GDM1 (cell line): ENCODE data around the gene RAB33B.
"Not testable (repeated sequence)": the region's sequence is repeated elsewhere in the genome, so short reads cannot be mapped to it uniquely, and the experiment has no call there.

ENCODE experiments used
- DNase-seq: peaks from one replicate; lab custom pipeline; 2025; lab: John Stamatoyannopoulos, UW

The RAB33B gene

DNA sequence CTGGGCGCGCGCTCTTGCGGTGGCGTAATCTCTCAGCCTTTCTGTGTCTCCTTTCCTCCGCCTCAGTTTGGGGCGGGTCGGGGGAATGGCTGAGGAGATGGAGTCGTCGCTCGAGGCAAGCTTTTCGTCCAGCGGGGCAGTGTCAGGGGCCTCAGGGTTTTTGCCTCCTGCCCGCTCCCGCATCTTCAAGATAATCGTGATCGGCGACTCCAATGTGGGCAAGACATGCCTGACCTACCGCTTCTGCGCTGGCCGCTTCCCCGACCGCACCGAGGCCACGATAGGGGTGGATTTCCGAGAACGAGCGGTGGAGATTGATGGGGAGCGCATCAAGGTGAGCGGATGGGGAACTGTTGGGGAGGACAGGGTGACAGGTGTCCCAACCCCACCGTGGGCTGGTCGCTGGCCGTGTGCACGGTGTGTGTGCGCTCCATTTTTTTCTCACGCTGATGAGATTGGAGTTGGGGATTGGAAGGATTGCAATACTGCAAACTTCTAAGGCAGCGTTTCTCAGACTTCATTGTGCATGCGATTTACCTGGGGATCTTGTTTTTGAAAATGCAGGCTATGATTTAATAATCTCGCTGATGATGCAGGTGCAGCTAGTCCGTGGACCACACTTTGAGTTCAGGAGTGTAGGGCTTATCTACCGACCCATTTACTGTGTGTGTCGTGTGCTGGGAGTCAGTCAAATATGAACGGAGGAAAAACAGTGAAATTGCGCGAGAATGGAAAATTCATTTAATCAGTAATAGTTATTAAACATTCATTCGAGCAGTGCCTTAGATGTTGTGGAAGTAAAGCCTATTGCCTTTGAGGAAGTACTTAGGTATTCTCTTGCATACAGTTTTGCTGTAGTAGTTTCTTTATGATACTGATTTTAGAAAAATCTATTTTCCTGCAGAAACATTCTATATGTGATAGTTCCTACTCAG lies at the start of gene RAB33B:
TSS of gene RAB33B (plus strand) at position 11 of the 935 bp plus-strand sequence. CDS start at position 86, 75 bp downstream.
- no peak for DNase-seq

DNA sequence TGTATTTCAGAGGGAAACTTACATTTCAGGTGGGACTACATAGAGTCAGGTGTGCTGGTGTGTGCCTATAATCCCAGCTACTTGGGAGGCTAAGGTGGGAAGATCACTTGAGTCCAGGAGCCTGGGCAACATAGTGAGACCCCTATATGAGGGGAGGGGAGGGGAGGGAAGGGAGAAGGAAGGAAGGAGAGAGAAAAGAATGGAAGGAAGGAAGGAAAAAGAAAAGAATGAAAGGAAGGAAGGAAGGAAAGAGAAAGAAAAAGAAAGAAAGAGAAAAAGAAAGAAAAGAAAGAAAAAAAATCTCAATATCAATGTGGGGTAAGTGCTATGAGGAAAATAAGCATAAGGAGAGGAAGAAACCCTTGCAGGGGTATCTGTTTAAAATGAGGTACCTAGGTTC lies 43.6 kb upstream of the RAB33B start:
- no peak for DNase-seq

DNA sequence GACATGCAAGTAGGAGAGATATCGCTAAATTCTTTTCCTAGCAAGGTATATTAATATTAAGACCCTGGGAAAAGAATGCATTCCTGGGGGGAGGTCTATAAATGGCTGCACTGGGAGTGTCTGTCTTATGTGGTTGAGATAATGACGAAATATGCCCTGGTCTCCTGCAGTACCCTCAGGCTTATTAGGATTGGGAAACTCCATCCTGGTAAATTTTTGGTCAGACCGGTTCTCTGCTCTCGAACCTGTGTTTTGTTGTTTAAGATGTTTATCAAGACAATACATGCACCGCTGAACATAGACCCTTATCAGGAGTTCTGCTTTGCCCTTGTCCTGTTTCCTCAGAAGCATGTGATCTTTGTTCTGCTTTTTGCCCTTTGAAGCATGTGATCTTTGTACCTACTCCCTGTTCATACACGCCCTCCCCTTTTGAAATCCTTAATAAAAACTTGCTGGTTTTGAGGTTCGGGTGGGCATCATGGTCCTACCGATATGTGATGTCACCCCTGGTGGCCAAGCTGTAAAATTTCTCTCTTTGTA lies 39.2 kb upstream of the RAB33B start:
- DNase-seq, result not testable (repeated sequence)

DNA sequence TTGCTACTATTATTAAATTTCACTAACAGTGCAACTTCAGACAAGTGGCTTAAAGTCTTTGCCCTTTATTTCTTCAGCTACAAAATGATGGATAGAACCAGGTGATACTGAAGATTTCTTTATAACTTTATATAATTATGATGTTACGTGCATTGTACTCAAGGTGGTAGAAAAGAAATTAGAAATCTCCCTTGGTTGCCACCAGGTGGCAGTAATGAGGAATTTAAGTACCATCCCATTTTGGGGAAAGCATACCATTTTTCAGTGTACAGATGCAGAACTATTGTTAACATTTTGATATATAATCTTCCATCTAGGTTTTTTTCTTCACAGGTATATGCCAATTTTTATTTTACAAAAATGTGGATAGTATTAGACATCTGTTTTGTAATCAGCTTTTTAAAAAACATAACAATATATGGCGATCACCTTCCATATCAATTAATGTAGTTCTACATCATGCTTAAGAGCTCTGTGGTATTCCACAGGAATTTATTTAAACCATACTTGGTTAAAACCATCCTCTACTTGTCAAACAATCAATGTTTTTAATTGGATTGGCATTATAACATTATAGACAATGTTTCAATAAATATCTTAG lies 37.7 kb upstream of the RAB33B start:
- DNase-seq, result no peak

DNA sequence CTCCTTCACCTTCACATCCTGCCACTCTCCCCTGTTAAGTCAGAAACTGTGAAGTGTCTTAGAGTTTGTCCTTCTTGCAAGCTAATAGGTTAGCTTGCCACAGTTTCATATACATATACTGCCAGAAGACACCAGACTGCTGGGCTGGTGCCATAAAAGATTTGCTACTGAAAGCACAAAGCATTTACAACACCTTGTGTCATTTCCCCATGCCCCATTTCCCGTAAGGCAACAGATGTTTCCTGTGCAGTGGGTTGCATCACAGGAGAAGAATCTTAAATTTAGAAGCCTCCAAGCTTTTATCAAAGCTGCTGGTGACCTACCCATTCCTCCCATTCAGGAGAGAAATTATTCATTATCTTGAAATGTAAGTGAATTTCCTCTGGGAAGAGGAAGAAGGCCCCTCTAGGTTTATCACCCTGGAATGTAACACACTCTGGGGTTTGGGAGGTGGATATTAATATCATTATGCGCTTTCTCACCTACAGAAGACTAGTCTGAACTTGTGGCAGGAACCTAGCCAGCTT lies 34.5 kb upstream of the RAB33B start:
- DNase-seq, result peak; percentile 82

DNA sequence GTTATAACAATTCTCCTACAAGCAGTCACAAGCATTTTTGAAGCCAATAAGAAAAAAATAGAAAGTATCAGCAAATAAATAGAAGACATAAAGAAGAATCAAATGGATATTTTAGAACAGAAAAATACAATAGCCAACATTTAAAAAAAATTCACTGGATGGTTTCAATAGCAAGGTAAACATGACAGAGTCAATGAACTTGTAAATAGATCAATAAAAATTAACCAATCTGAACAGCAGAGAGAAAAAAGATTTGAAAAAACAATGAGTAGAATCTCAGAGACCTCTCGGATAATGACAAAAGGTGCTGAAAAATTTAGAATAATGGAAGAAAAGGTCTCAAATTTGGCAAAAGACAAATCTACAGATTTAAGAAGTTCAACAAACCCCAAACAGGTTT lies 33.3 kb upstream of the RAB33B start:
- DNase-seq, result no peak

DNA sequence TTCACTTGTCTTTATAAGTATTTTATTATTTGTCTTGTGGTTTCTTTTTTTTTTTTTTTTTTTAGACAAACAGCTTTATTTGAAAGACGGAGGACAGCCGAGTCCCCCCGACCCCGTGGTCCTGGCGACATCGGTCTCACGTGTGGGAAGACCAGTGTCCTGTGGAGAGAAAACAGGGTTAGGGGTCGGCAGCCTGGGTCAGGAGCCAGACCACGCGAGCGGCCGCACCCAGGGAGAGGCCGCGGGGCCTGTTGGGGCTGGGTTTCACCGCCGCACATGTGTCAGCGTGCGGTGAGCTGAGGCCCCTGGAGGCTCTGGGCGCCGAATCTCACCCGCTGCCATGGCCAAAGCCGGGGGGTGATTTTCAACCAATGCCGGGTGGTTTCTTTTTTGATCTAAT lies 17.8 kb upstream of the RAB33B start:
- DNase-seq, result no peak

DNA sequence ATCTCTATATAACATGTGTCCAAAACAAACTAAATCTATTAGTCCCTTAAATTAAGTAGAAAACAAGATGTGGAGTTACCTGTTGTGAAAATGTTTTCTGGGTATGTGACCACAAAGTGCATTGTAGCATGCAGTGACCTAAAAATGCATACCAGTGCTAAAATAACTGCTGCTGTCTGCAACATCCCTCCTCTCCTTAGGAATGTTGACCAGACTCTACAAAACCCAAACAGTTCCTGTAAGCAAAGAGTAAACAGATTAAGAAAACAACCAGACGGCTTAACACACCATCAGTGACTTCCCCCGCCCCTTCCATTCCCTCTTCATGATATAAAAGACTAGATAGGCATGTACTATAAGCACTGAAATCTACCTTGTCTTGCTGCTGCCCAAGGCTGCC lies 15.8 kb upstream of the RAB33B start:
- no peak for DNase-seq

DNA sequence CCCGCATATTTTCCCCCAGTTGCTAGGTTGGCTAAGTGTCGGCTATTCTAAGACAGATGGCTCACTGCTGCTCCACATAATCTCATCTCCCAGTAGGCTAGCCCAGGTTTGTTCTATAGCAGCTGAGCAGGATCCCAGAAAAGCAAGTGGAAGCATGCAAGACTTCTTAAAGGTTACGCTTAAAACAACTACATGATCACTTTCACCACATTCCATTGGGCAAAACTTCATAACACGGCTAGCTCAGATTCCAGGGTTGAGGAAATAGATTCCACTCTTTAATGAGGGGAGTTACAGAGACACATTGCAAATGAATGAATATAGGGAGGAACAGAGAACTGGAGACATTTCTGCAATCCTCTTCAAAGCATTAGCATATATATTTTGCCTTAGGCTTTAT lies 12.9 kb upstream of the RAB33B start:
- no peak for DNase-seq

DNA sequence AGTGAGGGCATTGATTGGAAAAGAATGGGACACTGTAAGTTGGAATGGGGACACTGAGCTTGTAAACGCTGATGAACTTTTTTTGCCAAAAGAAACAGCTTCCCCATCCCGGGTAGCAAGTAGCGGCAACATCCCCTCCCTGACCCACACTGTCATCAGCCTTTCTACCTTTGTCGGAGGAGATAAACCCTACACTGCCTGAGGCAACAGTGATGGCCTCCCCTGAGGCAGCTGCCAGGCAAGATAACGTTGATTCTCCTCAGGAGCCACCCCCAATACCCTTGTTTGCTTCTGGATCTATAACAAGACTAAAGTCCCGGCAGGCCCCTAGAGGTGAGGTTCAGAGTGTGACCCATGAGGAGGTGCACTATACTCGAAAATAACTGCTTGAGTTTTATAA lies 10.3 kb upstream of the RAB33B start:
- no peak for DNase-seq

DNA sequence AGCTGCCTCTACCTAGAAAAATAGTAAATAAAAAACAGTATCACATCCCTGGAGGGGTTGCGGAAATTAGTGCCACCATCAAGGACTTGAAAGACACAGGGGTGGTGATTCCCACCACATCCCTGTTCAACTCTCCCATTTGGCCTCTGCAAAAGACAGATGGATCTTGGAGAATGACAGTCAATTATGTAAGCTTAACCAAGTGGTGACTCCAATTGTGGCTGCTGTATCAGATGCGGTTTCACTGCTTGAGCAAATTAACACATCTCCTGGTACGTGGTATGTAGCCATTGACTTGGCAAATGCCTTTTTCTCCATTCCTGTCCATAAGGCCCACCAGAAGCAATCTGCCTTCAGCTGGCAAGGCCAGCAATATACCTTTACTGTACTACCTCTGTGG lies 9.0 kb upstream of the RAB33B start:
- DNase-seq, result not testable (repeated sequence)

DNA sequence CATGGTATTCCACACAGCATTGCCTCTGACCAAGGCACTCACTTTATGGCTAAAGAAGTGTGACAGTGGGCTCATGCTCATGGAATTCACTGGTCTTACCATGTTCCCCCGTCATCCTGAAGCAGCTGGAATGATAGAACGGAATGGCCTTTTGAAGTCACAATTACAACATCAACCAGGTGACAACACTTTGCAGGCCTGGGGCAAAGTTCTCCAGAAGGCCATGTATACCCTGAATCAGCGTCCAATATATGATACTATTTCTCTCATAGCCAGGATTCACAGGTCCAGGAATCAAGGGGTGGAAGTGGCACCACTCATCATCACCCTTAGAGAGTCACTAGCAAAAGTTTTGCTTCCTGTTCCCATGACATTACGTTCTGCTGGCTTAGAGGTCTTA lies 6.8 kb upstream of the RAB33B start:
- not testable (repeated sequence) for DNase-seq

DNA sequence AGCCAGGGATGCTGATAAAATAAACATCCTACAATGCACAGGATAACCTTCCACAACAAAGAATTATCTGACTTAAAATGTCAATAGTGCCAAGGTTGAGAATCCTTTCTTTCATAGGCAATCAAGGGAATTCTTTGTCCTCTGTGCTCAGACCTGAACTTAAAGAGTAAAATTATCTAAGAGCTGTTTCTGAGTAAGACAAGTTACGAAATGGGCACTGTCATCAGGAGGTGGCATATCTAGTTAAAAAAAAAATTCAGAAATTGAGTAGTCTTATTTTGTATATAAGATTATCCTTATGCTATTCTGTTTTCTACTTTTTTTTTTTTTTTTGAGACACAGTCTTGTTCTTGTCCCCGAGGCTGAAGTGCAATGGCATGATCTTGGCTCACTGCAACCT lies 3.3 kb upstream of the RAB33B start:
- no peak for DNase-seq

DNA sequence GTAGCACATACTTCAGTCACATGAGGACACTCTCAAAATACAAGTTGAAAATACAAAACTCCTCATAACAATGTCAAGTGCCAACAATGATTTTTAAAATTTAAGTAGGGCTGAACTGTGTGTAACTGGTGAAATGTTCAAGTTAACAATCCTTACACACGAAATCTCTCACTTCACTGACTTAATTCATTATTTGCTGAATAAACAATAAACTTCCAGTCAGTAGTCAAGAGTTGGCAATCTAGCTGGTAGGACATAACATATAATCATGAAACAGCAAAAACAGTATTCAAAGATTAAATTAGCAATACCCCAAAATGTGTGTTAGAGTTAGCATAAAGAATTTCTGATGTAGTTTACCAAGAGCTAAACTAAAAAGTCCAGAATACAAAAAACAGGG lies 1.9 kb upstream of the RAB33B start:
- no peak for DNase-seq

DNA sequence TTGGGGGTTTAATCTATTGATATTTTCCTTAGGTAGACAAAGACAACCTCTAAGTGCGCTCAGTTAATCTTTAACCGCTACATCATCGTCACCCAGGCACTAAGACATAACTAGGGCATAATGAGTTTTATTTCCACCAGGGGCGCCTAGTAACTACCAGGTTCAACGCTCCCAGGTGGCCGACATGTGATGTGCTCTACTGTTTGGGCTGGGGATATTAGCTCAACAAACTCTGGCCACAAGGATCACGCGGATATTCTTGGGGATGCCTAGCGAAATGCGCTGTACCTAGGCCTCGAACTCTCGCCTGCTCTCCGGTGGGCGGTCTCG lies 915 bp upstream of the RAB33B start:
- DNase-seq, result no peak

DNA sequence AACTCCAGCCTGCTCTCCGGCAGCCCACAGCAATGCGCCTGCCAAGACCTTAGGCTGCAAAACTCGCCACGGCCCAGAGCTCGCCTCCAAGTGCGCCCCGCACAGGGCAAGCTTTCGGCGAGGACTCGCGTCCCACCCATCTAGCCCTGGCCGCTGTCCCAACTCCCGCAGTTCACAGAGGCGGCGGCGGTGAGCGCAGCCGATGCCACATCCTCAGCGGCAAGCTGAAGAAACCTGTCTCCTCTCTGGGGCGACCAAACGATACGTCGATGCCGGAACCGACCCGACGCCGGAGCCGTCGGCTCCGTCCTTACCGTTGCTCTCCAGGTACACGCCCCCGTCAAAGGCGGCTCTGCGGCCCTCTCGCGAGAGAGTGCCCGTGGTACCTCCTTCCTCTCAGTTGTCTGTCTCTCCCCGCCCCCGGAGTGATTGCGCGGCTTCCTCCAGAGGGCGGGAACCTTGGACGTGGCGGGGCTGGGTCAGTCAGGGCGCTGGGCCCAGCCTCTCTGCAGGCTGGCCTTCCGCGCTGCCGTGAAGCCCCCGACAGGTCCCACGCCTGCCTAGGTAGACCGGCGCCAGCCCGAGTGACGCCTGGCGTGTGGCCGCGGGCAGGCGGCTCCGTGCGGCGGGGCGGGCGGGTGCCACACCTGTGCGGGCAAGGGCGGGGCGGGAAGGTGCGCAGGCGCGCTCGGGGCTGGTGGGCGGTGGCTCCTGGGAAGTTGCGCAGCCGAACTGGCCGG lies 380 bp upstream of the RAB33B start:
- peak; percentile 95 for DNase-seq

DNA sequence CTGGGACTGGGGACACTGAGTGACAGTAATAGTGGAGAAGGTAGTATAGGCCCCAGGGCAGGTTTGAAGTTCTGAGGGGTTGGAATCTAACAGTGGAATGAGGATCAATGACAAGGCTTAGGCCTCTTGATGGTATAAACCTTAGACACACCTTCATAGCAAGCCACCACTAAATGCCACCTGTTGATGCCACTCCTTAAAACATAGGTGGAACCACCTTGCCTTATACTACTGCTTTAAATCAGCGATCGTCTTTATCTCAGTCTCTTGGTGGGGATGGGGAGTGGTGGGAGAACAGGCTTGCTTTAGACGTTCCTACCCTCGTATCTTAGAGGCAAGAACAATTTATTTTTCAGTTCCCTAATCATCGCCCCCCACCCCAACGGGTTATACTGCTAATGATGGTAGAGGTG lies 1.2 kb downstream of the RAB33B start:
- no peak for DNase-seq

DNA sequence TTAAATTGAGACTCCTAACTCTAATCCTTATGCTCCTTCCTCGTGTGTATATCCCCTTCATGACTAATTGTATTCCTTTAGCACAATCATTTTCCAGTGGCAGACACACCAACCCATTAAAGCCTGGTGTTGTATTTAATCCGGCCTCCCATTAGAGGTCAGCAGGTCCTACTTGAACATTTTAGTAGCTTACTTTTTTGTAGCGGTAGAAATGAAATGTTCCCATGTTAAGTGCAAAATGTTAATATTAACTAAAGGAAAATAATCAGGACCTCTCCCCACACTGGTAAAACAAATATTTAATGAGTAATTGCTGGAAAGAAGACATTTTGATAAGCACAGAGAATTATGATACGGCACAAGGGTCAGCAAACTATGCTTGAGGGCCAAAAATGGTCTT lies 3.4 kb downstream of the RAB33B start:
- no peak for DNase-seq

DNA sequence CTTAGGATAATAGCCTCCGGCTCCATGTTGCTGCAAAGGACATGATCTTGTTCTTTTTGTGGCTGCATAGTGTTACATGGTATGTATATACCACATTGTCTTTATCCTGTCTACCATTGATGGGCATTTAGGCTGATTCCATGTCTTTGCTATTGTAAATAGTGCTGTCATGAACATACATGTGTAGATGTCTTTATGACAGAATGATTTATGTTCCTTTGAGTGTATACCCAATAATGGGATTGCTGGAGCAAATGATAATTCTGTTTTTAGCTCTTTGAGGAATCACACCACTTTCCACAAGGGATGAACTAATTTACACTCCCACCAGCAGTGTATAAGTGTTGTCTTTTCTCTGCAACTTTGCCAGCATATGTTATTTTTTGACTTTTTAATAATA lies 4.6 kb downstream of the RAB33B start:
- no peak for DNase-seq

DNA sequence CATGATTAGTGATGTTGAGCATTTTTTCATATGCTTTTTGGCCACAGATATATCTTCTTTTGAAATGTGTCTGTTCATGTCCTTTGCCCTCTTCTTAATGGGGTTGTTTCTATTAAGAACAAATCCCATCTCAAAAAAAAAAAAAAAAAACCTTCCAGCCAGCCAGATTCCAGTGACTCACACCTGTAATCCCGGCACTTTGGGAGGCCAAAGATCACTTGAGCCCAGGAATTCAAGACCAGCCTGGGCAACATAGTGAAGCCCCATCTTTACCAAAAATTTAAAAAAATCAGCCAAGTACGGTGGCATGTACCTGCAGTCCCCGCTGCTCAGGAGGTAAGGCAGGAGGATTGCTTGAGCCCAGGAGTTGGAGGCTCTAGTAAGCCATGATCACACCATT lies 5.1 kb downstream of the RAB33B start:
- no peak for DNase-seq

DNA sequence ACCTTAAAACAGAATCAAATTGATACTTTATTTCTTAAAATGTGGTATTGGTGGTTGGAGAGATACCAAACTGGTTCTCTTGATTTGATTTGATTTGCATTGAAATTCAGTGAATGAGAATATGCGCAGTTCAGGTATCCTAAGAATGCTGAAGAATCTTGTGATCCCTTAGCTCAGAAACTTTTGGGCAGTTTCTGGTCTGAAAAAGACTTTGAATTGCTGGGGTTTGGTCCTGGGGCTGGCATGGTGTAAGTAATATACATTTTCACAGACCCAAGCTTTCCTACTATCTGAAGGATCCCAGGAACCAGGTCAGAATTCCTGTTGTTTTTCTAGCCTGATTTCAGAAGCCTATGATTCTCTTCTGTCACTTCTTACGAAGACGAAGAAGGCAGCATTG lies 6.6 kb downstream of the RAB33B start:
- no peak for DNase-seq

DNA sequence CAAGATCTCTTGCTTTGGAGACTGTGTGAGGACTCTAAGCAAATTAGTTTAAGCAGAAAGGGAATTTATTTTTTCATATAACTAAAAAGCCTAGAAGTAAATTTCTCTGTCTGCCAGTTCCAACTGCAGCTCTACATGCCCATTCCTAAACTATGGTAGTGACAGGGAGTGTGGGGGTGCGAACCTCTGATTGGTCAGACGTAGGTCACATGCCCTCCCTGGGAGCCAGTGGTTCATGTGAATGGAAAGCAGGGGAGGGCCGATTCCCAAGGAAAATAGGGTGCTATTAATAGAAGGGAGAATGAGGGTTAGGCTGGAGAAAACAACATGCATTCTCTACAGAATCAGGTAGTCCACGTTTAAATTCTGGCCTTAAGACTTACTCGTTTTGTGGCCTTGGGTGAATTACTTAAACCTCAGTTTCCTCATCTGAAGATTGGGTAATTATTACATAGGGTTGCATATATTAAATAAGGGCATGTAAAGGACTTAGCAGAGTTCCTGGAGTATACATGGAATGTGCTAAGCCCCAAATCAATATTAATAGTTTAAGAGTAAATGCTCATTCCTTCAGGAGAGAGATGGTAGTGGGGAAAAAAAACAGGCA lies 7.2 kb downstream of the RAB33B start:
- no peak for DNase-seq
